Umbilical cord (tissue), 2 donors: ENCODE measurements around the gene MCC. TPM values are rescaled to one million over a fixed set of nuclear protein-coding genes. Genes with fewer than 3 reads are reported as not detected.

ENCODE experiments used
- DNase-seq: peaks from one replicate; pipeline ENCODE4 v3.0.0-alpha.2; 2015; ENCODE audit warnings: low spot score
- total RNA-seq: library from RNA; depleted of rRNA; stranded (reverse); fragments of >200 nt; gene quantifications from one replicate; pipeline ENCODE4 v1.2.3, GENCODE V29; 2014; ENCODE audit warnings: low replicate concordance; ENCODE audit not compliant: insufficient read depth

Gene MCC
- total RNA-seq, 1 donor from 2014 or later, result 65.2 TPM

DNA sequence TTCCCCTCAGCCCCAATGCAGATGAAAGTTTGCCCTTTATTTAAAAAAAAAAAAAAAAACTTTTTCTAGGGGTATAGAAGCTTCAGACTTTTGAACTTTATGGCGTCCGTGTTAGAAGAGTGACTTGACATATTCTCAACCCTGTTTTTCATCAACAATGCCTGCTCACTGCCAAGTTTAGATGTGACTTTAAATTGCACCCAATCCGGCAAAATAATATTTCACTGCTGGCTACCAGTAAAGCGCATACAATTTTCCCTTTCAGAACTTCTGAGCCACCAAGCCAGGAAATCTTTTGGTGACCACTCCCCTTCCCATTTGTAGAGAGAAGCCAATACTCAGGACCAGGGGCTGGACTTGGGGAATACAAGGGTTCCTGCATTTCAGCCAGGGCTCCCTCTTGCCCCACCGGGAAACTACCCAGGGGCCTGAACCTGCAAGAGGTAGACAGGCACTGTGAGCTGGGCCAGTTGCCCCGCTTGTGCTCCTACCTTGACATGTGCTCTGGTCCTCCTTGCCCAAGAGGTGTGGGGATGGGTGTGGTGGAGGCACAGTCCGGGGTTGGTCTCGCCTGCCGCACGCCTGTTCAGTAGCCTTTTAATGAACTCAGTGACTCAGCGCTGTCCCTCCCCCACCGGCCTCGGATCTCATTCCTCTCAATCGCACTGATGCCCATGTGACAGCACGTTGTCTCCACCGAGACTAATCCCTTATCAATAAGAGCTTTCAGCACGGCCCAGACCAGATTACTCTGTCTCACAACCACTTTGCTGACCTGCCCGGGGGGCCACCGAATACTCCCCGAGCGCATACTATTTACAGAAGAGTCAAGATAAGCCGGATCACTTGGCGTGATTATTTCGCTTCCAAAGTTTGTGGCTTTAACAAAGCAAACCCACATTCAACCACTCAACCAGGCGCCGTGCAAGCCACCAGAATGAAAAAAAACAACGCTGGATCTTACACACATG is 285.2 kb downstream of the MCC start:
- peak; percentile 62 for DNase-seq

DNA sequence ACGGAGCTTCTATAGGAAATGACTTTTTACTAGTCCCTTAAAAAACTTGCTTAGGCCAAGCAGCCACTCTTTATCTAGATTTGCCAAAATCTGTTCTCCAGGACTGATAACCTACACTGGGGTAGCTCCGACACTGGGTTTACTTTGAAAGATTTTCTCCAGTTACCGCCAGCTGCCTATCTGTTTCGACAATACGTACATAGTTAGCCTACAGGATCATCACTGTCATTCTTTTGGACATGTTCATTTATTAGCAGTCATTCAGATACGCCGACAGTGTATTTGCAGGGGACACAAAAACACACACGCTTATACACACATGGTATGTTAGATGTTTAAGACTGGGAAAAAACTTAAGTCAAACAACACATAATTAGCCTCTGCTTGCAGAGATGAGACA is 286.0 kb downstream of the MCC start:
- DNase-seq, result no peak

GRCh38 chr5:113201715-113202114 is 286.5 kb downstream of the MCC start:
- no peak for DNase-seq

- DNase-seq, result no peak
Measured at GRCh38 chr5:113199122-113199905, 288.9 kb downstream of the MCC start.

GRCh38 chr5:113197456-113198200 is 290.6 kb downstream of the MCC start:
- DNase-seq, result no peak

DNA sequence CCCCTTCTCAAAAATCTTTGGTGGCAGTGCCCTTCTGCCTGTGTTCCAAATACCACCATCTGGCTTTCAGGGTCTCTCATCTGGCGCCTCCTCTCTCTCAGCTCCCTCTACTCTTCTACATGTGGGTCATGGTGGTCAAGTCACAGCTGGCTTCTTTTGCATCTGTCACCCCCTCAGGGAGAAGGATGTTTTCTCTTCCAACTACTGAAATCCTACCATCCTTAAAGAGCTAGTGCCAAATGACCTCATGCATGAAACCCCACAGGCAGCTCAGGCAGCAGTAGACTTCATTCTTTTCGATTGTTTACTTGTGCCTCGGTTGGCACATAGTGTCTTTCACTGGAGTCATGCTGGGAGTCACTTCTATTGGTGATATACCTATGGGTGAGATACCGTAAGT is 292.5 kb downstream of the MCC start:
- no peak for DNase-seq

DNA sequence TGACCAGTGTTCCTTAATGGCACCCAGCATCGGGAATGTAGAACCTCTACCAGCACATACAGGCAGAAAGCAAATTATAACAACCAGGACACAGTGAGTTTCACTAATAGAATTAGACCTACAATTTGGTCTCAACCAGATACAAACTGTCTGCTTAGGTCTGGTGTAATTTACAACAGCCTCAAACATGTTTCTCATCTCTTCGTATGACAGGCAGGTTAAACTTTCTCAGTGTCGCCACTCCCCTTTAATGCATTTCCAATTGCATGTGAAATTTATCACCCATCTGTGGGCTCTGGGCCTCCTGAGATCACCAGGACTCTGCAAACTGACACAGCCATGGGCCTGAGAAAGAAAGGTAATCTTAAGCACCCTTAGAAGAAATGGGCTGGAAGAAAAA is 293.0 kb downstream of the MCC start:
- DNase-seq, result no peak

GRCh38 chr5:113194591-113194990 is 293.7 kb downstream of the MCC start:
- no peak for DNase-seq

- DNase-seq, result no peak
Measured at GRCh38 chr5:113194125-113194524, 294.1 kb downstream of the MCC start.

DNA sequence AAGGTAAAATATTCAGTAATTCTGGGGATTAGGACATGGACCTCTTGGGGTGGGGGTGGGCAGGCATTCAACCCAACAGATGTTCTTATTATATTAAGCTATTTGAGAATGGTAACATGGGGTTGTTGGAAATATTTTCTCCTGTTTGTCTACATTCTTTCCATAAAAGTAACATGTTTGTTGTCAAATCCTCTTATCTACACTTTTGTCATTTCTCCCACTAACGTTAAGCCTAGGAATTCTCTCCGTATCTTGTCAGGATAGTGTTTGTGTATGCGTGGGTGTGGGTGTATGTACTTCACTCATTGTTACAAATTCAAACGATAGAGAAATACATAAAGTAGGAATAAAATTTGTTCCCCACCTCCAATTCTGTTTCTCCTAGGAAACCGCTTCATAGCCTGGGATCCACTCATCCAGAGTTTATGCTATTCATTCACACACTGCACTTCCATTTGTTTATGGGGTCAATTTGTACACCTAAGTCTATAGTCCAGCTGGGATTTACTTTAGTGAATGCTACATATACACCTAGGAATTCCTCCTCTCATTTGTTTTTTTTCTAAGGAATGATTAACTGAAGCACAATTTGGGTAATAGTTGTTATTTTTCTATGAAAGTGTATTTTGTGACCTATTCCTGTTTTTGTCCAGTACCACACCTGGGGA is 294.8 kb downstream of the MCC start:
- DNase-seq, result no peak

GRCh38 chr5:113192541-113192940 is 295.7 kb downstream of the MCC start:
- no peak for DNase-seq

DNA sequence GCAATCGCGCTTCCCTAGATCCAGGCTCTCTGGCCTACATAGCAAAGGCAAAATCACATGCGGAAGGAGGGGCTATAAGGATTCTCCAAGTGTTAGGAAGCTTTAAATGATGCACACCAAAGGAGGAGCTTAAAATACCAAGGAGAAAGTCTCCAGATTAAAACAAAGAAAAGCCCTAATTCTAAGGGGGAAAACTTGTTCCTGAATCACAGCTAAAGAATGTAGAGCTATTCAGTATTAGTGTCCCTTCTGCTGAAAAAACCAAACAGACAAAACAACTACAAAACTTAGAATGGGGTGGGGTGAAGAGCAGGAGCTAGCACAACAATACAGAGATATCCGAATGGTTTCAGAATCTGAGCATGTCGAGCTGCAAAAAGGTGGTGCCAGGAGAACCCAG is 297.9 kb downstream of the MCC start:
- DNase-seq, result no peak

DNA sequence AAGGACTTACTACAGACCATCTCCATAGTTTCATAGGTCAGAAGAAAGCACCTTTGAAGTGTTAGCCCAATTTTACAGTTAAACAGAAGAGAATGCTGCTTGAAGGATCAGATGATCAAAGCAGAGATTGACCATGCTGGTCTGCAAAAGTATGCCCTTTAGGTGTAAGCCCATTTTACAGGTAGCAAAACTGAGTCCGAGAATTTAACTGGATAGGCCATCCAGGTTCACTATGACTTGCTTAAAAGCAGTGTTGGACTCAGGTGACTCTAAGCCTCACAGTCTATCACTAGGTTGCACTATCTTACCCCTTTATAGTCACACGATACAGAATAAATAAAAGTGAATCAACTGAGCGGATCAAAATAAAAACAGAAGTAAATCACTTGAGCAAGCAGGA is 299.0 kb downstream of the MCC start:
- DNase-seq, result no peak

GRCh38 chr5:113188436-113188835 is 299.8 kb downstream of the MCC start:
- no peak for DNase-seq

DNA sequence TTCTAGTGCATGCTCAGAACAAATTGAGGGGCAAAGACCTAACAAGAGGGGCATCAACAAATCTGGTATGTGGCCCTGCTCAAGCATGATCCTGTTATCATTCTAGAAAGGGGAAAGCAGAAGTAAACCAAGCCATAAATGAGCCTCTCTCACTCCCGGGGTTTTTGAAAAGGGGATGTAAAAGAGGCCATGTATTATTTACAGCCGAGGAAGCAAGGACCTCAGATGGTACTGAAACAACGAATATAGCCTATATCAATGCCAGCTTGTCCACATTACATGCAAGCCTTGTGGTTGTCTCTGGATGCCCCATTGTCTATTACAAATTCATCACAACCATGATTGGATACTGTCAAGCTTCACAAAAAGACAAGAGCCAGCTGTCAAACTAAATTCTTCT is 300.3 kb downstream of the MCC start:
- no peak for DNase-seq

DNA sequence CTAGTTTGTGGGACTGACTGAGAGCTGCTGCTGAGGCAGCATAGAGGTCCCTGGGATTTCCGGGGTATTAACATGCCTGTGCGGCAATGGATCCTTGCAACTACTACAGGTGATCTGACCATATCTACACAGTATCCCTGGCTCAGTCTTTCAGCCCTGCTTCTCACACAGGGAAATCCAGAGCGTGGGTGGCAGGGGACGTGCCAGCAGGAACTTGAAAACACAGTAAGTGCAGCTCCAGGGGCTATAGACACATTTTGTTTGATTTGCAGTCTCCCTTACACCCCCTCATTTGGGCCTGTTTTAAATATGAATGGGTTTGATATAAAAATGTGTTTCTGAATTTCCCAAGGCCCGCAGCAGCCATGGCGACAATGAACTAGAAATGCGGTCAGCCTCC is 302.2 kb downstream of the MCC start:
- no peak for DNase-seq

- no peak for DNase-seq
Measured at GRCh38 chr5:113183694-113184093, 304.6 kb downstream of the MCC start.

DNA sequence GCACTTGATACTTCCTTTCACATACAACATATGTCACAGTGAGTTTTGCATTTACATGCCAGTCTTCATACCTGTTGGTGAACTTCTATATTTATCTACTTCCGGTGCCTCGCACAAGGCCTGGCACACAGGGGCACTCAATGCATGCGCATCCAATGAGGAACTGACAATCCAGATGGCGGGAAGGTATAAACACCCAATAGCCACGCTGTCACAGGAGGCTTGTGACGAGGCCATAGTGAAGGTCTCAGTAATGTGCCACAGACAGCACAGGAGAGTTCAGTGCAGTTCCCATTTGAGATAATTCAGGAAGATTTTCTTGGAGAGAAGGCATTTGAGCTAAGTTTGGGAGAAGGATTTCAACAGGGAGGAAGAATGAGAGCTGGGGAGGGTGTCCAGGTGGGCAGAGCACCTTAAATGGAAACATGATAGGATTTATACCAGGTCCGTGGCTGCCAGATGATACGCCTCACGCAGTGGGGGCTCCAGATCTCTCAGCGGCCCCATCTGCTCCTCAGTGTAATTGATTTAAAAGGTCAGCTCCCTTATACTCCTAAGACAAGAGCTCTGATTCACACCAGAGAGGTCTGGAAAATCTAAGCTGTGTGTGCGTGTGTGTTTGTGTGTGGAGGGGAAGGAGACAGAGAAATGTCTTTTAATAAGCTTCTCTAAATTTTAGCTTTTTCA is 305.5 kb downstream of the MCC start:
- DNase-seq, result no peak

DNA sequence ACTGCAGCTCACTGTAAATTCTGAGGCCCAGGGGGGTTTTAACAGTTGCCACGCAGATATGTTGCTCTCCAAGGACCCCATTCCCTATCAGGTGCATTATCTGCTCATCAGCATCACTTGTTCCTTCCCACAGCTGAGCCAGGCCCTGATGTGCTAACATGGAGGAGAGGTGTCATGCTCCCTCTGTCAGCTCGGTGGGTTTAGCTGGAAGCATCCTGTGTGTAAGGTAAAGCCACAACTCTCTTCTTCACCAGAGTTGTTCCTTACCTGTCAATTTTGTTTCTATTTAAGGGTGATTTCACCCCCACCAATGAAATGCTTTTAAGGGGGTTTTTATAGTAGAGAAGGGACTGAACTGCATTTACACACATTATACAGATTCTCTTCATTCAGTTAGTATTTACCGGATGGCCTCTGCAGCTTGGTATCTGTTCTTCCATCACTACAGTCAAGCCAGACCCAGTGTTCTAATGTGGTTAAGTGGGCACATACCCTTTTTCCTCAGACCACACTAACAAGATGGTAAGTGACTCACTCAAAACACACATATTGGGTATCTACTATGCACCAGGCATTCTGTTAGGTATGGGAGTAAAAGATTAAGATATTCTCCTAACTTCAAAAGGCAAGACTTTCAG is 306.3 kb downstream of the MCC start:
- DNase-seq, result no peak

- DNase-seq, result no peak
Measured at GRCh38 chr5:113181409-113181808, 306.8 kb downstream of the MCC start.
